Measurements from ENCODE around the gene CLEC16A. TPM values are rescaled to one million over a fixed set of nuclear protein-coding genes. Genes with fewer than 3 reads are reported as not detected.

Gene CLEC16A
- total RNA-seq, 1 experiment from 2014 or later, result 10.8 TPM

GRCh38 chr16:11011326-11011725 lies 67.0 kb downstream of the CLEC16A start:
- no peak for DNase-seq (ENCODE audit: extremely low read depth, low read depth)

DNA sequence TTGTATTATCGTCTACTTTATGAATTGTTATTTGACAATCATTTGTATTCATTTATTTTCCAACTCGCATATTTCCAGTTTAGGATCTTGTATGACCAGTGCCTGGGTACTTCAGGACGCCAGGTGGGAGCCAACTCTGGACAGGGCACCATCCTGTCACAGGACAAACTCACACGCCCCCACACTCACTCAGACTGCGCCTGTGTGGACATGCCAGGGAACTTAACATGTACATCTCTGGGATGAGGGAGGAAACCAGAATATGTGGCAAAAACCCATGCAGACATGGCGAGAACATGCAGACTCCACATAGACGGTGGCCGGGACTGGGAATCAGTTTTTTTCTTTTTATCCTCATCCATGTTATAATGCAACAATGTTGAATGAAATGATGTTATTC lies 68.5 kb downstream of the CLEC16A start:
- no peak for DNase-seq (ENCODE audit: extremely low read depth, low read depth)

- DNase-seq (ENCODE audit: extremely low read depth, low read depth), result no peak
Measured at GRCh38 chr16:11014136-11014535, 69.8 kb downstream of the CLEC16A start.

- DNase-seq (ENCODE audit: extremely low read depth, low read depth), result no peak
Measured at GRCh38 chr16:11015076-11015475, 70.7 kb downstream of the CLEC16A start.

GRCh38 chr16:11015607-11016006 lies 71.2 kb downstream of the CLEC16A start:
- DNase-seq (ENCODE audit: extremely low read depth, low read depth), result no peak

DNA sequence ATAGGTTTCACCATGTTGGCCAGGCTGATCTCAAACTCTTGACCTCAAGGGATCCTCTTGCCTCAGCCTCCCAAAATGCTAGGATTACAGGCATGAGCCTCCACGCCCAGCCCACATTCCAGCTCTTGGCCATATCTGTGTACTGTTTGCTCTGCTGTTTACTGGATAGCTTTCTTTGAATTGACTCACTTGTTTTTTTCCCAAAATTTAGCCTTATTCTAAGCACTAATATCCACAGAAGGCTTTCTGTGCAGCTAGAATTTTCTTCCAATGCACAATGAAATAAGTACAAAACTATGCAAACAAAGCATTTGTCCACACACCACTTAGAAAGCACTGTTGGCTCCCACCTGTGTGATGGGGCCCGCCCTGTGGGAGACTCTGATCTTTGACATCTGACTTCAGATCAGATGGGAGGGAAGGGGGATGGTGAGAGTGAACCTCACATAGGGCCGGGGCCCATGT lies 72.2 kb downstream of the CLEC16A start:
- DNase-seq (ENCODE audit: extremely low read depth, low read depth), result no peak

GRCh38 chr16:11016993-11017392 lies 72.6 kb downstream of the CLEC16A start:
- DNase-seq (ENCODE audit: extremely low read depth, low read depth), result no peak

DNA sequence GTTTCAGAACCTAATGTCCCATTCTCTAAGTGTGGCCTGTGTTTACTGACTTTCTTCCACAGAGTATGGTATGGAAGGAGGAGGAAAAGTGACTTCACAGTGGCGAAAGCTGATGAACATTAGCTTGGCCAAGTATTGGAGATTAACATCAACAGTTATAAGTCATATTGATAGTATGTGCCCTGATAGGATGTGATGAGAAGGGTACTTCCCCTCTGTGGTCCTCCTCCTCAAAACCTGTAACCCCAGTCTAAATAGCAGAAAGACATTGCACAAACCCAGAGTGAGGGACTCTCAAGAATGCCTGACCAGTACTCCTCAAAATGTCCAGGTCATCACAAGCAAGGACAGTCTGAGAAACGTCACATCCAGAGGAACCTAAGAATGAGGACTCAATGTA lies 73.1 kb downstream of the CLEC16A start:
- no peak for DNase-seq (ENCODE audit: extremely low read depth, low read depth)

DNA sequence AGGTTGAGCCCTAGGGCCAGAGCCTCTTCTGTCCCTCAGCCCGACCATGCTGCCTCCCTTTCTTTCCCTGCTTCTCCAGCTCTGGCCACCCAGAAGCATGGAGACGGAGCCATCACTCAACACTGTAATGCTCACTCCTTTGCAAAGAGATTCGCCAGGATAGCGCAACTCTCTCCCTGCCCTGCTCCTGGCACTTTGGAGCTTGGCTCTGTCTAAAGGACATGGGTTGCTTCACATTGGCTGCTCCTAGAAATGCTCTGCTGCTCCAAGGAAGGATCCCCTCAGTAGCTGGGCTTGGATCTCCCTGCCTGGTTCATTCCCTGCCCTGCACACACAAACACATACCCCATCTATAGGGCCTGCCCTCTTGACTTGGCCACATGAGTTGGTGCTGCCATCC lies 76.0 kb downstream of the CLEC16A start:
- DNase-seq (ENCODE audit: extremely low read depth, low read depth), result no peak

DNA sequence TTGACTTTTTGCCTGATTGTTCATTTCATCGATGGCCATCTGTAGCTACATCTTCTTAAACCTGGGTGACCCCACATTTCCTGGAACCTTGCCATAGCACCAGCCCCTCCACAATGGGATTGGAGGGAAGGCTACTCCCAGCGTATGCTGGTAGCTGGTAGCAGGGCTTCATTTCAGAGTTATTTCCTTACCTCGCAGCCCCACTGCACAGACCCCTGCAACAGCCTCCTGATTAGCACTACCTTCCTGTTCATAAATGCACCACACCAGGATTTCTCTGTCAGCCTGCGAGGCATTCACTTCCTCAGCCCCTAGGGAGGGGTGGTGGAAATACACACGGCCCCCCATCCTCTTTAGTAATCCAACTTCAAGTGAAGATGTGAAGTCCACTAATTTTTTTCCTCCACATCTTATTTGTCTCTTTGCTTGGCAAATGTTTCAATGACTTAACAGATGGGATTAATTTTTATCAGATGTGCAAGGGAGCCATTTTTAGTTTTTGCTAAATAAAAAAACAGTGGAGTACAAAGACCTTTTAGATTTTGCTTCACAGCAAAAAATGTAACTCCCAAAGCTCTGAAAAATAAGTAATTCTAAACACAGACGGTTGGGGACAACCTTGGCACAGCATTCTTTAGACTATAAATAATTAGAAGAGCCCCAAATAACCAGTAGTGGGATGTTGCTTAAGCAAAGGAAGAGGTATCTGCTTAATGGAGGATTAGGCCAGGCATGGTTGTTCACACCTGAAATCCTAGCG lies 76.6 kb downstream of the CLEC16A start:
- DNase-seq (ENCODE audit: extremely low read depth, low read depth), result no peak

- no peak for DNase-seq (ENCODE audit: extremely low read depth, low read depth)
Measured at GRCh38 chr16:11022002-11022401, 77.6 kb downstream of the CLEC16A start.

GRCh38 chr16:11023262-11024039 lies 79.1 kb downstream of the CLEC16A start:
- DNase-seq (ENCODE audit: extremely low read depth, low read depth), result no peak

GRCh38 chr16:11024333-11025053 lies 80.1 kb downstream of the CLEC16A start:
- DNase-seq (ENCODE audit: extremely low read depth, low read depth), result no peak

GRCh38 chr16:11025120-11025531 lies 80.8 kb downstream of the CLEC16A start:
- no peak for DNase-seq (ENCODE audit: extremely low read depth, low read depth)

GRCh38 chr16:11029948-11030347 lies 85.6 kb downstream of the CLEC16A start:
- DNase-seq (ENCODE audit: extremely low read depth, low read depth), result no peak

DNA sequence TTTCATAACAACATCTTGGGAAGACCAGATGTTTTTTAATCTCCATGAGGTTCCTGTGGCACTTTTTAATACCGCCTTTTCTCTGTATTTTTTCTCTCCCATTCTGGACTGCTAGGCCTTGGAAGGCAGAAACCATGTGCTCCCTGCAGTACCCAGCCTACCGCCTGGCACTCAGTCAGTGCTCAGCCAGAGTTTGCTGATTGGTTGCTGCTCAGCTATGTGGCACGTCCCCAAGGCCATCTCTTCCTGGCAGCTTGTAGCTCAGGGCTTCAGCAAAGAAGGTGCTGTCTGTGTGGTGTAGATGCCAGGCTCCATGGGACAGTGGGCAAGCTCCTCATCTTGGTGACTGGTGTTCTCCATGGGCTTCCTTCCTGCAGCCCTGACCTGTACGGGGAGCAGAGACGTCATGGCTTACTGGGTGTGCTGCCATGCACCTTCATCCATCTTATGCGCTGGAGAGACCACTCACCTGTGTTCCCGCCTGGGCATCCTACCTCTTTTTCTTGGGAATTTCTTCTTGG lies 86.7 kb downstream of the CLEC16A start:
- no peak for DNase-seq (ENCODE audit: extremely low read depth, low read depth)

DNA sequence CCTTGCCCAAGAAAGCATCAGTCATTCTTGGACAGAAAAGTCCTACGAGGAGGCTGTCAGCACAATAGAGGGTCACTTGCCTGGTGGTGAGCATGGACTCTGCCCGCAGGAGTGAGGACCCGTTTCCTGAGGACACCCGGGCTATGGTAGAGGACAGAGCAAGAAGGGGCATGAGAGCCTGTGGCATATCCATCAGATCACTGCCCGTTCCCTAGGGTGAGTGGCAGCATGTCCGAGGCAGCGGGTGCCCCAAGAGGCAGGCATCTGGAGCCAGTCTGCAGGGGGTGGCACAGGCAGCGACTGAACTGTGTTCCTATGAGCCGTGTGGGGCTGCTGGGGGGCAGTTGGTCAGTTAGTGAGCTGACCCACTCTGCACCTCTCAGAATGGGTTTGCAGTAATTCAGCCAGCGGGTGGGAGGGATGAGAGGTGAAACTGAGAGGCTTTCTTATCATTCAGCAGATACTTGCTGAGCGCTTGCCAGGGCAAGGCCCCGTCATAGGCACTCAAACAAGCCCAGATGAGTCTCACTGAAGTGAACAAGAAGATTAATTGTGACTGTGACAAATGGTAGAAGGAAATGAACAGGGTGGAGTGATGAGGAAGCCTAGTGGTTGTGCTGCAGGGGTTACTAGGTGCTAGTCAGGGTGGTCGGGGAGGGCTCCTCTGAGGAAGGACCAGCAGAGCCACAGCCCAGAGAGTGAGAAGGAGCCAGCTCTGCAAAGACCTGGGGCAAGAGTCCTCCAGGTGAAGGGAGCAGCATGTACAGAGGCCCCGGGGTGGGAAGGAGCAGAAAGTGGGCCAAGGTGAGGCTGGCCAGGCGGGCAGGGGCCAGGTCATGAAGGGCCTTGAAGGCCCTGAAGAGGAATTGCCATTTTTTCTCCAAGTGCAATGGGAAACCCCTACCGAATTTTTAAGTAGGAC lies 87.9 kb downstream of the CLEC16A start:
- DNase-seq (ENCODE audit: extremely low read depth, low read depth), result no peak

- no peak for DNase-seq (ENCODE audit: extremely low read depth, low read depth)
Measured at GRCh38 chr16:11032922-11033291, 88.5 kb downstream of the CLEC16A start.

GRCh38 chr16:11033629-11034420 lies 89.5 kb downstream of the CLEC16A start:
- no peak for DNase-seq (ENCODE audit: extremely low read depth, low read depth)

All from NCI-H460 (cell line).